HUES48 (cell line): ENCODE results near the gene RHBDF1.

Experiments
- H3K27ac ChIP-seq: one replicate; pipeline ENCODE4 v1.7.0; 2013; ENCODE audit warnings: low read depth, low read length, inconsistent platforms
- H3K27me3 ChIP-seq: 2 replicates; pipeline ENCODE4 v1.6.1; 2013; ENCODE audit warnings: mild to moderate bottlenecking, low read length; ENCODE audit not compliant: control insufficient read depth, insufficient read depth
- H3K36me3 ChIP-seq: 2 replicates; pipeline ENCODE4 v1.6.1; 2013; ENCODE audit warnings: low read length; ENCODE audit not compliant: control insufficient read depth, insufficient read depth
- H3K4me1 ChIP-seq: 2 replicates; pipeline ENCODE4 v1.6.1; 2013; ENCODE audit warnings: mild to moderate bottlenecking, low read length; ENCODE audit not compliant: control insufficient read depth, insufficient read depth
- H3K4me3 ChIP-seq: 2 replicates; pipeline ENCODE4 v1.5.1; 2013; ENCODE audit warnings: mild to moderate bottlenecking, low read depth, low read length
- H3K9ac ChIP-seq: 2 replicates; pipeline ENCODE4 v1.6.1; 2013; ENCODE audit warnings: mild to moderate bottlenecking, low read depth, low read length, moderate library complexity
- H3K9me3 ChIP-seq: 2 replicates; pipeline ENCODE4 v1.6.1; 2013; ENCODE audit warnings: low read length; ENCODE audit not compliant: control insufficient read depth, insufficient read depth

Gene RHBDF1

DNA sequence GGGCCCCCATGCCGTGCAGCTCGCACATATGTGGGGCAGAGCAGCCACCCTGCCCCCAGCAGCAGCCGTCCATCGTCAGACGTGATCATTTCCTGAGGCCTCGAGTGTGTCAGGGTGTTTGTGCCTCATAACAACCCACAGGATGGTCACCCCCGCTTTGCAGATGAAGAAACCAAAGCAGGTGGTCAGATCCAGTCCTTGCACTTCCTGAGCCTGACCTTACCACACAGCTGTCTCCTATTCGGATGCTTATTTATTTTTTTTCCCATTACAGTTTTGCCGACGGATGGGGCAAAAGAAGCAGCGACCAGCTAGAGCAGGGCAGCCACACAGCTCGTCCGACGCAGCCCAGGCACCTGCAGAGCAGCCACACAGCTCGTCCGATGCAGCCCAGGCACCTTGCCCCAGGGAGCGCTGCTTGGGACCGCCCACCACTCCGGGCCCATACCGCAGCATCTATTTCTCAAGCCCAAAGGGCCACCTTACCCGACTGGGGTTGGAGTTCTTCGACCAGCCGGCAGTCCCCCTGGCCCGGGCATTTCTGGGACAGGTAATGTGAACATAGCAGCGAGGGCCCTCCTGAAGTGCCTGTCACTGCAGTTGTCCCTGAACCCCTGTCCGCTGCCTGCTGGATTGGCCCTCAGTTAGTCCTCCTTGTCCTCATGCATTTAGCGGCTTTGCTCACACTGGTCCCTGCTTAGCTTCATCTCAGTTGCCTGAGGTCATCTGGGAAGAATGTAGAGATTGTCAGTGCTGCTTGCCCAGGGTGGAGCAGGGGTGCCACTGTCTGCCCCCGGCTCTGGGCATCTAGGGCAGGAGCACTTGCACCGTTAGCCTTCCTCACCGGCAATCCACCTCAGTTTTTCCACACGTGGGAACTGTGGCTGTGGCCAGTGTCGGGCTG, 7.0 kb upstream of the RHBDF1 start:
- no peak overlapping the region for H3K9ac ChIP-seq
- H3K4me1 ChIP-seq, result peaks cover 35% of the 10 kb centered on the region
- peak overlapping the region; percentile 83; the same call in 1 of the 2 replicates for H3K4me3 ChIP-seq
- H3K36me3 ChIP-seq, result peaks cover 13% of the 10 kb centered on the region
- H3K27me3 ChIP-seq, result no peaks in the 10 kb centered on the region
- no peak overlapping the region for H3K27ac ChIP-seq
- no peaks in the 10 kb centered on the region for H3K9me3 ChIP-seq

DNA sequence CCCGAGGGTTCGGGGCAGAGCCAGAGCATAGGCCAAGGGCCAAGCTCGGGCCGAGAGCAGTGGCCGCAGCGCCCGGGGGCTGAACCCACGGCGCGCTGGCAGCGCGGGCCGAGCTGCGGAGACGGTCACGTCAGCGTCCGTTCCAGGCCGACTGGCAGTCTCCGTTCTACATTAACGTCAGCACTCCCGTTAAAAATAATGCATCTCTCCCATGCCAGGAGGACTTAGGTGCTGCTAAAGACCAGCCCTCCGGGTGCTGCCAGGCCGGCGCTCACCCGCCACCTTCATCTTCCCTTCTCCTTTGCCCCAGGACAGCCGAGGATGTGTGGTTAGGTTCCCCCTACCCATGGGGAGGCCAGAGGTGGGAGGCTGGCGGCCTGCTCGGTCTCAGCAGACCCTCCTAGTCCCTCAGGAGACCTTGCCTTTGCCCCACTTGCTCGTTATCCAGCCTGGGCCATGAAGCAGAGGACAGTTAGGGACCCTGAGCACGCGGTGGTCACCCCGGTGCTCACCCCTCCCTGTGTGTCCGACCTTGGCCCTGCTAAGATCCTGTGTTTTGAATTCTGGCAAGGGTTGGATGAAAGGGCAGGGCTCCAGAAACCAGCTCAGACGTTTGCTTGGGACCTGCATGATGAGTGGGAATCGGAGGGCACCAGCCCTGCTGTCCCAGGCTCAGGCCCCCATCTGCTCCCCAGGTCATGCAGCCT, 6.2 kb upstream of the RHBDF1 start:
- H3K4me3 ChIP-seq, result peak overlapping the region; percentile 83
- peak overlapping the region; percentile 64; the same call in 1 of the 2 replicates for H3K9ac ChIP-seq
- H3K4me1 ChIP-seq, result peaks cover 43% of the 10 kb centered on the region
- no peaks in the 10 kb centered on the region for H3K9me3 ChIP-seq
- no peak overlapping the region for H3K27ac ChIP-seq
- peaks cover 8% of the 10 kb centered on the region for H3K36me3 ChIP-seq
- no peaks in the 10 kb centered on the region for H3K27me3 ChIP-seq

DNA sequence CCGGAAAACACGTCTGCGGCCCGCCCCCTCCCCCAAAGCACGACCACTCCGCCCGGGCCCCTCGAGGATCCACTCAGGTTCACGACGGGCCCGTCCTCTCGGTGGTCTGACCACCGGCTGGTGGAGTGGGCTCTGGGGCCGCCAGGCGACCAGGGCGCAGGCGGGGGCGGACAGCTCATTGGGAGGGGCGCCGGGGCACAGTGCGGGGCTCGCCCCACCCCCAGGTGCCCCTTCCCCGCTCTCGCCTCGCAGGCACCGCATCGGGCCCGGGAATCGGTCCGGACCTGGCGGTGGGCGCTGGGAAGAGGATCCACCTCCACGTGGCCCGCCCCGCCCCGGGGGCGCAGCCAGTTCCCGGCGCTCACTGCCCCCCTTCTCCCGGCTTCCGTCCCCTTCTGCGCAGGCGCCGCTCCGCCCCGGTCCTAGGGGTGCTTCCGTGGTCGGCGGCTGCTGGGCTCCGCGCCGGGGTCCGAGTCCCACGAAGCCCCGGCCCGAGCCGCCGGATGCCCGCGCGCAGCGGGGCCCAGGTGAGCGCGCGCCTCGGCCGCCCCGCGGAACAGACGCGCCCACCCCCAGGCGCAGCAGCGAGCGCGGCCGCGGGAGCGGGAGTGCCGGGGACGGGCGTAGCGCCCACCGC, 5.5 kb upstream of the RHBDF1 start, which contains the start of gene MPG:
Gene MPG (plus strand): TSS at position 419 of the 637 bp plus-strand sequence. CDS start 85 bp downstream, at position 504.
- Histone ChIP-seq H3K9ac (peak within 1 kb of the TSS; percentile 64; the same call in 1 of the 2 replicates), H3K27ac (peak within 1 kb of the TSS; percentile 42), H3K4me1 (peaks cover 49% of the 10 kb centered on the region), H3K27me3 (no peaks in the 10 kb centered on the region), H3K4me3 (peak within 1 kb of the TSS; percentile 83), H3K36me3 (peaks cover 8% of the 10 kb centered on the region), H3K9me3 (no peaks in the 10 kb centered on the region)

DNA sequence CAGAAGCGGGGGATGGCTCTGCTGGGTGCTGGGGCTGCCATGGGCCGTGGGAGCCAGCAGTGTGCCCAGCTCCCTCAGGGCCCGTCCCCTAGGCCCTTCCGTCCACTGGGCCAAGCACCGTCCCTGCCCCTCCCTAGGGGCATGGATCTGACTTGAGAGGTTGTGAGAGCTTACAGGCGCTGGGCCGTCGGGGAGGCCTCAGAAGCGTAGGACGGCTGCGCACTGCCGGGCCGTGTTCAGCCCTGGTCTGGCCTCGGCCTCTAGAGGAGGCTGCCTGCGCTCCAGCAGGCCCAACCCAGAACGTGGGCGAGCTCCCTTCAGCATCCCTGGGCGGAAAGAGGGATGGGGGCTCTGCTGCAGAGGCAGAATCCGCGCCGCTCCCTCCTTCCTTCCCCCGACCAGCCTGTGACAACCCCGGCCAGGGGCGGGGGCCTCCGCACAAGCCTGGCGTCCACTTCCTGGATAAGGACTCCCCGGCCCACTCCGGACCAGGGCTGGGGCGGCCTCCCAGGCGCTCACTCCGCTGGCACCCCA, 4.9 kb upstream of the RHBDF1 start:
- Histone ChIP-seq H3K4me3 (peak overlapping the region; percentile 83), H3K9me3 (no peaks in the 10 kb centered on the region), H3K9ac (no peak overlapping the region), H3K27me3 (no peaks in the 10 kb centered on the region), H3K36me3 (peaks cover 8% of the 10 kb centered on the region), H3K4me1 (peaks cover 53% of the 10 kb centered on the region), H3K27ac (peak overlapping the region; percentile 42)

DNA sequence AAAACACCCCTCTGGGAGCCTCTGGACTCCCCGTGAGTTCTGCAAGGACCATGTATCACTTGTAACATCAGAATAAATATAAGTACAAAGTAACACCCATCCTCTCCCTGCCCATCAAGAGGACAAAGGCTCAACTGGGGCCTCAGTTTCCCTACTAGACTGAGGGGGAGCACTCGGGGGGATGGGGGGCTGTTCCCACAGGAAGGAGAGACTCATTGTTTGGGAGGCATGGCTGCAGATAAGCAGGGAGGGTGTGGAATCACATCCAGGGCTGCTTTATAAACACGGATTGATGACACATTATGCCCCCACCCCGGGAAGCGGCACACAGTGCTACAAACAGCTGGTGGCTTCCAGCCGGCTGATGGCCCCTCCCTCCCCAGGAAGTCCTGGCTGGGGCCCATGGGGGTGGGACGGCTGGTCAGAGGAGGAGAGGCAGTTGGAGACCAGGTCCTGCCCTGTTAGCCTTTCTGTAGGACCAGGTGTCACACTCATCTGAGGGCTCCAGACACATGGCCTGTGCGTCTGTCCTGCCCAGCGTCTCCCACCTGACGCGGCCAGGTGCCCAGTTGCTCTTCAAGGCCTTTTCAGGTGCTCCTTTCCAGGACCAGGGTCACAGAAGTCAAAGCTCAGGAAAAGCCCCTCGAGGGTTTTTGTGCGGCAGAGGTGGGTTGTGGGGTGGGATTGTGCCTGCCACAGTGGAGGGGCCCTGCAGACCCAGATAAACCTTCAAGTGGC, 4.3 kb upstream of the RHBDF1 start:
- Histone ChIP-seq H3K4me3 (no peak overlapping the region), H3K36me3 (peaks cover 8% of the 10 kb centered on the region), H3K27ac (peak overlapping the region; percentile 18), H3K27me3 (no peaks in the 10 kb centered on the region), H3K4me1 (peaks cover 53% of the 10 kb centered on the region), H3K9ac (no peak overlapping the region), H3K9me3 (no peaks in the 10 kb centered on the region)

DNA sequence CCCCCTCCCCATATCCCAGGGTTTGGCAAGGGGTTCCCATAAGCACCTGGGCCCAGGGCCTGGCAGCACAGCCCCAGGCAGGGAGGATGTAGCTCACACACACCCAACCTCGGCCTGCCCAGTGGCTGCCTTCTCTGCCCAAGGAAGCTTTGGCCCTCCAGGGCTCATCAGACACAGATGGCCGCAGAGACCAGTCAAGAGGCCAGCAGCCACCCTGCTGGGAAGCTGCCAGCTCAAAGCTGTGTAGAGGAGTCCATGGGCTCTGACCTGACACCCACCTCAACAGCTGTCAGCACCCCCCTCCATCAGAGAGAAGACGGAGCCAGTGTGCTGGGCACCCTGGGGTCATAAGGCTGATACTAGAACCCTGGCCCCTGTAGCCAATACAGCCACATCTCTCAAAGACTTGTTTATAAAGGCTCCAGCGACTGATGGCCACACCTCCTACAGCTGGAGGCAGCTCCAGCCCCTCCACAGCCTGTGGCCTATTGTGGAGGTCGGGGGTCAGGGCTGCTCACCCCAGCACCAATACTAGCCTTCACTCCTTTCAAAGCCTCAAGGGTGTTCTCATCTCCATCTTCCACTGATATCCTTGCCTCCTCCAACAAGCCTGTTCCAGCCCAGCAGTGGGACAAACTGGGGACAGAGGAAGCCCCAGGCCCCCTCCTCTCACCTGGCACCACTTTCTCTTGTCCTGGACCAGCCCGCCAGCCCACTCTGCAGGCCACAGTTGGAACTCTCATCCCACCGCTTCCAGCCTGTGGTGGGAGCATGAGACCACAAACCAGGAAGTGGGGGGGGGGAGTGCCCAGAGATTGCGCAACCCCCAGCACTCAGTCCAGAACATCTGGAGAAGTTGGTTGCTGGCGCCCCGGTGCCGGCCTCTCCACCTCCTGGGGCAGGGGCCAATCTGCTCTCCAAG, 3.4 kb upstream of the RHBDF1 start:
- H3K9ac ChIP-seq, result no peak overlapping the region

DNA sequence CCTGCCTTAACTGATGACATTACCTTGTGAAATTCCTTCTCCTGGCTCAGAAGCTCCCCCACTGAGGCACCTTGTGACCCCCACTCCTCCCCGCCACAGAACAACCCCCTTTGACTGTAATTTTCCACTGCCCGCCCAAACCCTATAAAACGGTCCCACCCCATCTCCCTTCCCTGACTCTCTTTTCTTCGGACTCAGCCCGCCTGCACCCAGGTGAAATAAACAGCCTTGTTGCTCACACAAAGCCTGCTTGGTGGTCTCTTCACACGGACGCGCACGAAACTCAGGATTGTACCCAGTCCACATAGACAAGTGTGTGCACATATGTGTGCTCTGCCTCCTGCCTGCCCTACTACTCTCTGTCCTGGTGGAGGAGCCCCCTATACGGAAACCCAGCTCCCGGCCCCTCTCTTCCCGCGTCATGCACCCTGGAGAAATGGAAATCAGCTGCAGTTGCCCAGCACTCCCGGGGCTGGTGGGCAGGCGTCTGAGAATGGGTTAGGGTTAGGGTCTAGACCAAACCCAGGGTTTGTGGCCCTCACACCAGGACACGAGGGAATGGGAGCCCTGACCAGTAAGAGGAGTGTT, 2.4 kb upstream of the RHBDF1 start:
- H3K36me3 ChIP-seq, result peaks cover 4% of the 10 kb centered on the region
- H3K4me3 ChIP-seq, result no peak overlapping the region
- H3K27ac ChIP-seq, result peak overlapping the region; percentile 43
- H3K9ac ChIP-seq, result no peak overlapping the region
- H3K9me3 ChIP-seq, result no peaks in the 10 kb centered on the region
- H3K4me1 ChIP-seq, result peaks cover 58% of the 10 kb centered on the region
- no peaks in the 10 kb centered on the region for H3K27me3 ChIP-seq

More for the DNA sequence above, 3.4 kb upstream of the RHBDF1 start:
- no peaks in the 10 kb centered on the region for H3K27me3 ChIP-seq
- H3K36me3 ChIP-seq, result peaks cover 8% of the 10 kb centered on the region
- H3K27ac ChIP-seq, result peak overlapping the region; percentile 43
- H3K4me3 ChIP-seq, result no peak overlapping the region
- H3K4me1 ChIP-seq, result peaks cover 57% of the 10 kb centered on the region
- H3K9me3 ChIP-seq, result no peaks in the 10 kb centered on the region

DNA sequence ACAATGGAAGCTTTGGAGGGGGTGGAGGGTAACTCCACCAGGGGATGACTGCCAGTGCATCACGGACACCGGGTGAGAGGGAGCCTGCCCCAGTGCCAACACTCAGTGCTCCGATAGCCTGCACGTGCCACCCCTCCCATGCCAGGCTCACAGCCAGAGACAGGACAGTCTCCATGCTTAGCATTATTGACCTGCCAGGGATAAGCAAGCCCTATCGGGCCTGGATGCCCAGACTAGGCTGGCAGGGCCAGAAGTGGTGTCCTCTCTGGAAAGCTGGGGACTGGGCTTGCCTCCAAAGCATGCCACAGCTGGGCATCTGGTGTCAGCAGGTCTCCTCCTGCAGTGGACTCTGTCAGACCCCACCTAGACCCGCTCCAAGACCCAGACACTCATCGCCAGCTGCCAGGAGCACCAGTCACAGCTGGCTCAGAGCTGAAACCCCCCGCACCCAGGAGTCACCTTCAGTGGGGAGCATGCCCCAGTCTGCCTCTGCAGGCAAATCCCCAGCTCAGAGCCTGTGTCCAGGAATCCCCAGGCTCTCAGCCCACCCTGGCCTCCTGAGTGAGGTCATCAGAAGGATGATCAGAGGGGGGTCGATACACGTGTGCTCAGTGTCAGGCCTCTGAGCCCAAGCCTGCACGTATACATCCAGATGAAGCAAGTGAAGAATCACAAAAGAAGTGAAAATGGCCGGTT, 1.8 kb upstream of the RHBDF1 start:
- no peak overlapping the region for H3K4me3 ChIP-seq
- H3K9me3 ChIP-seq, result no peaks in the 10 kb centered on the region
- H3K27ac ChIP-seq, result peak overlapping the region; percentile 86
- H3K27me3 ChIP-seq, result no peaks in the 10 kb centered on the region
- no peaks in the 10 kb centered on the region for H3K36me3 ChIP-seq
- H3K4me1 ChIP-seq, result peaks cover 57% of the 10 kb centered on the region
- no peak overlapping the region for H3K9ac ChIP-seq
